Upper lobe of right lung (tissue), 1 donor: Measurements from ENCODE around the gene NTM. TPM values are rescaled to one million over a fixed set of nuclear protein-coding genes. Genes with fewer than 3 reads are reported as not detected.

Source experiments
- ATAC-seq: fragments of 200-7000 bp; cut with Tn5 transposase; one replicate; pipeline ENCODE4 v1.9.1; 2020; ENCODE audit warnings: mild to moderate bottlenecking, moderate library complexity
- DNase-seq: peaks from one replicate; pipeline ENCODE4 v3.0.0-alpha.2; 2020
- H3K27ac ChIP-seq: fragments of 200-600 bp; one replicate; pipeline ENCODE4 v1.8.0; 2022
- H3K27me3 ChIP-seq: fragments of 200-600 bp; one replicate; pipeline ENCODE4 v1.8.0; 2022; ENCODE audit warnings: mild to moderate bottlenecking
- H3K36me3 ChIP-seq: fragments of 200-600 bp; one replicate; pipeline ENCODE4 v1.8.0; 2022
- H3K4me1 ChIP-seq: fragments of 200-600 bp; one replicate; pipeline ENCODE4 v1.8.0; 2022
- H3K4me3 ChIP-seq: fragments of 200-600 bp; one replicate; pipeline ENCODE4 v1.8.0; 2022; ENCODE audit warnings: mild to moderate bottlenecking
- H3K9me3 ChIP-seq: fragments of 200-600 bp; one replicate; pipeline ENCODE4 v1.8.0; 2022
- CTCF ChIP-seq: fragments of 200-600 bp; IDR thresholded peaks from one replicate; pipeline ENCODE4 v1.8.0; 2022; ENCODE audit warnings: antibody characterized with exemption
- intact Hi-C: fragments of 100-400 bp; cut with DNase I; formaldehyde crosslinking; loops from one replicate; pipeline ENCODE4 v1.11.0; 2022
- total RNA-seq: library from RNA; stranded (reverse); fragmentation: NEBNext Ultra II Directional; extraction: Animal tissue kit (Norgen Biotek cat#: 25700); gene quantifications from one replicate; pipeline ENCODE4 v1.2.1, GENCODE V29; 2021
- donor health status: DM: no; HTN: yes; CAD: no; lungs with severe emphysema.

Gene NTM
- total RNA-seq, 1 donor from 2014 or later: 3.7 TPM

GRCh38 chr11:131530407-131530806 lies 160.0 kb downstream of the NTM start:
- DNase-seq (no peak), ATAC-seq (no peak)
- Histone ChIP-seq H3K4me3 (no peak overlapping the region), H3K27me3 (peaks cover 3% of the 10 kb centered on the region), H3K36me3 (no peaks in the 10 kb centered on the region), H3K9me3 (no peaks in the 10 kb centered on the region), H3K27ac (no peak overlapping the region), H3K4me1 (no peaks in the 10 kb centered on the region)
- no peak for TF ChIP-seq CTCF
- intact Hi-C loops: no loop called here

GRCh38 chr11:131533149-131533548 lies 162.7 kb downstream of the NTM start:
- no peaks in the 10 kb centered on the region for H3K9me3 ChIP-seq
- H3K4me3 ChIP-seq: no peak overlapping the region
- H3K27ac ChIP-seq: no peak overlapping the region
- no peak for DNase-seq
- no peaks in the 10 kb centered on the region for H3K36me3 ChIP-seq
- H3K27me3 ChIP-seq: peaks cover 3% of the 10 kb centered on the region
- no peak for TF ChIP-seq CTCF
- no peak for ATAC-seq
- no peaks in the 10 kb centered on the region for H3K4me1 ChIP-seq
- intact Hi-C loops: no loop called here

- Histone ChIP-seq H3K4me1 (no peaks in the 10 kb centered on the region), H3K27ac (no peak overlapping the region), H3K27me3 (peaks cover 3% of the 10 kb centered on the region), H3K36me3 (no peaks in the 10 kb centered on the region), H3K4me3 (no peak overlapping the region), H3K9me3 (no peaks in the 10 kb centered on the region)
- DNase-seq: no peak
- ATAC-seq: no peak
- intact Hi-C loops: no loop called here
- no peak for TF ChIP-seq CTCF
These were observed 163.6 kb downstream of the NTM start for GRCh38 chr11:131533998-131534397.

- intact Hi-C loops: no loop called here
- no peak overlapping the region for H3K4me3 ChIP-seq
- TF ChIP-seq CTCF: no peak
- DNase-seq: no peak
- no peak overlapping the region for H3K27ac ChIP-seq
- H3K4me1 ChIP-seq: no peaks in the 10 kb centered on the region
- no peaks in the 10 kb centered on the region for H3K9me3 ChIP-seq
- ATAC-seq: no peak
- H3K36me3 ChIP-seq: no peaks in the 10 kb centered on the region
- peaks cover 3% of the 10 kb centered on the region for H3K27me3 ChIP-seq
These were observed 164.2 kb downstream of the NTM start for GRCh38 chr11:131534611-131535010.

- TF ChIP-seq CTCF: no peak
- Histone ChIP-seq H3K27ac (no peak overlapping the region), H3K4me3 (no peak overlapping the region), H3K4me1 (no peaks in the 10 kb centered on the region), H3K9me3 (no peaks in the 10 kb centered on the region), H3K27me3 (no peaks in the 10 kb centered on the region), H3K36me3 (no peaks in the 10 kb centered on the region)
- DNase-seq: no peak
- no peak for ATAC-seq
- intact Hi-C loops: no loop called here
These were observed 165.7 kb downstream of the NTM start for GRCh38 chr11:131536159-131536558.

GRCh38 chr11:131537196-131537595 lies 166.8 kb downstream of the NTM start:
- TF ChIP-seq CTCF: no peak
- ATAC-seq: no peak

More at GRCh38 chr11:131537196-131537595, 166.8 kb downstream of the NTM start:
- H3K27ac ChIP-seq: no peak overlapping the region
- intact Hi-C loops: no loop called here
- H3K27me3 ChIP-seq: no peaks in the 10 kb centered on the region
- H3K9me3 ChIP-seq: no peaks in the 10 kb centered on the region
- no peaks in the 10 kb centered on the region for H3K4me1 ChIP-seq
- no peak overlapping the region for H3K4me3 ChIP-seq
- DNase-seq: no peak
- no peaks in the 10 kb centered on the region for H3K36me3 ChIP-seq
